ENCODE results near the gene BLM.

DNA sequence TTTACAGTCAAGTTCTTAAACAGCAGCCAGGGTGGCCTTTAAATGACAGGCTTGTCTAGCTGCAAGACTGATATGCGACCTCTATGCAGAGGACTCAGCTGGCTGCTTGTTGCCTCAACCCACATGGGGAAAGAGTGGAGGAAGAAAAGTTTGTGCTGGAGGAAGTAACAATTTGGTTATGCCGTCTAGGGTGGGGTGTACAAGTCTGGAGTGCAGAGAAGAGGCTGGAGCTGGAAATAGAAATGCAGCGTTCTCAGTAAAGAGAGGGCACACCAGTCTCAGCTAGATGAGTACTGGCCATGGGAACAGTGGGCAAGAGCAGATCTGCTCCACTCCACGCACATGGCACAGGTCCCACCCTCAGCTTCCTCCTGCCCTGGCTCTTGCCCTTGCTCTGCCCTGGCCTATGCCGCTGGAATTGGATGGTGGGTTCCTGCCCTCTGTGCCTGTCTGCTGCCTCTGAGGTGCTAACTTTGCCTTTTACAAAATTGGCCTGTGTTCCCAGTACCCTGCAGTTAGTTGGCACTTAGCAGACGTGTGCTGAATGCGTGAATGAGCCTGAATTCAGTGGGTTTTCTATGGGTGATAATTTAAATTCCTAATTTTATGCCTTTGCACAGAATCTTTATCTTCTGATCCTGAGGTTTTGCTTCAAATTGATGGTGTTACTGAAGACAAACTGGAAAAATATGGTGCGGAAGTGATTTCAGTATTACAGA is 91.5 kb downstream of the BLM start:
- TF ChIP-seq EZH2 (IDR thresholded peaks at IDR 0.05; ENCODE audit: insufficient read depth, poor library complexity, severe bottlenecking): no peak
- no peak for TF ChIP-seq EZH2phosphoT487 (IDR thresholded peaks at IDR 0.05; ENCODE audit: insufficient read depth, low read depth)

All from GM23248 (cell line).